Neural cell (in vitro differentiated cells): ENCODE data around the gene SETBP1. TPM values are rescaled to one million over a fixed set of nuclear protein-coding genes. Genes with fewer than 3 reads are reported as not detected.

Experiments
- H2AFZ ChIP-seq: fragments of 200-600, 300-800 bp; sonication (generic), shearing (Covaris generic); 2 replicates; pipeline ENCODE4 v1.6.0; 2014; ENCODE audit warnings: low read depth, mild to moderate bottlenecking, antibody characterized with exemption, low read length, moderate library complexity
- H3F3A ChIP-seq: fragments of 200-600 bp; shearing (Covaris generic); 2 replicates; pipeline ENCODE4 v1.6.1; 2016; ENCODE audit warnings: mild to moderate bottlenecking, moderate library complexity, mixed read lengths, antibody characterized with exemption, low read length; ENCODE audit not compliant: insufficient read depth, poor library complexity, severe bottlenecking
- H3K27ac ChIP-seq: fragments of 200-600, 300-800 bp; sonication (generic), shearing (Covaris generic); 2 replicates; pipeline ENCODE4 v1.5.1; 2014; ENCODE audit warnings: mild to moderate bottlenecking, low read length, moderate library complexity
- H3K27me3 ChIP-seq: fragments of 300-800, 200-600 bp; sonication (generic), shearing (Covaris generic); 2 replicates; pipeline ENCODE4 v1.6.0; 2014; ENCODE audit warnings: mild to moderate bottlenecking, low read depth, low read length, moderate library complexity; ENCODE audit not compliant: insufficient read depth
- H3K36me3 ChIP-seq: fragments of 300-800, 200-600 bp; sonication (generic), shearing (Covaris generic); 2 replicates; pipeline ENCODE4 v1.5.1; 2014; ENCODE audit warnings: mild to moderate bottlenecking, antibody characterized with exemption, low read length, moderate library complexity; ENCODE audit not compliant: insufficient read depth
- H3K4me2 ChIP-seq: fragments of 300-800, 200-600 bp; sonication (generic), shearing (Covaris generic); 2 replicates; pipeline ENCODE4 v1.6.0; 2014; ENCODE audit warnings: mild to moderate bottlenecking, low read length
- H3K4me3 ChIP-seq: fragments of 300-800, 200-600 bp; sonication (generic), shearing (Covaris generic); 2 replicates; pipeline ENCODE4 v1.5.1; 2014; ENCODE audit warnings: mild to moderate bottlenecking, low read length, moderate library complexity
- H3K79me2 ChIP-seq: fragments of 200-600 bp; shearing (Covaris generic); replicated peaks from 2 replicates; pipeline ENCODE4 v1.6.0; 2014; ENCODE audit warnings: mild to moderate bottlenecking, low read length, moderate library complexity; ENCODE audit not compliant: insufficient read depth
- H3K9ac ChIP-seq: fragments of 300-800, 200-600 bp; sonication (generic), shearing (Covaris generic); 2 replicates; pipeline ENCODE4 v1.6.1; 2016; ENCODE audit warnings: mild to moderate bottlenecking, low read length, mixed read lengths
- H3K9me2 ChIP-seq: fragments of 200-600 bp; shearing (Covaris generic); 2 replicates; pipeline ENCODE4 v1.6.1; 2016; ENCODE audit warnings: mild to moderate bottlenecking, low read length, mixed read lengths; ENCODE audit not compliant: insufficient read depth
- H3K9me3 ChIP-seq: fragments of 200-600, 300-800 bp; sonication (generic), shearing (Covaris generic); 2 replicates; pipeline ENCODE4 v1.6.1; 2016; ENCODE audit warnings: mild to moderate bottlenecking, mixed run types, low read length, moderate library complexity, mixed read lengths
- H4K20me1 ChIP-seq: fragments of 200-600 bp; shearing (Covaris generic); 2 replicates; pipeline ENCODE4 v1.6.1; 2016; ENCODE audit warnings: mild to moderate bottlenecking, mixed run types; ENCODE audit not compliant: insufficient read depth
- CTCF ChIP-seq: fragments of 450-650 bp; IDR thresholded peaks from 2 replicates; pipeline ENCODE4 v1.5.1; 2014; ENCODE audit warnings: antibody characterized with exemption, mild to moderate bottlenecking, moderate library complexity; ENCODE audit not compliant: poor library complexity, severe bottlenecking
- EP300 ChIP-seq: fragments of 450-650 bp; conservative IDR thresholded peaks from 2 replicates; pipeline ENCODE4 v1.6.1; 2014; ENCODE audit warnings: antibody characterized with exemption, mild to moderate bottlenecking, moderate library complexity; ENCODE audit not compliant: poor library complexity, severe bottlenecking
- EZH2 ChIP-seq: fragments of 200-600, 300-800 bp; shearing (Covaris generic), sonication (generic); IDR thresholded peaks from 2 replicates; pipeline ENCODE4 v1.6.1; 2014; ENCODE audit warnings: antibody characterized with exemption, low read length, borderline replicate concordance, mild to moderate bottlenecking; ENCODE audit not compliant: insufficient read depth, poor library complexity, severe bottlenecking
- MXI1 ChIP-seq: fragments of 450-650 bp; conservative IDR thresholded peaks from 2 replicates; pipeline ENCODE4 v1.6.1; 2014; ENCODE audit warnings: antibody characterized with exemption, mild to moderate bottlenecking; ENCODE audit not compliant: poor library complexity, severe bottlenecking
- POLR2AphosphoS5 ChIP-seq: IDR thresholded peaks from 2 replicates; pipeline ENCODE4 v1.6.1; 2012
- RAD21 ChIP-seq: fragments of 450-650 bp; conservative IDR thresholded peaks from 2 replicates; pipeline ENCODE4 v1.6.1; 2014; ENCODE audit warnings: antibody characterized with exemption, mild to moderate bottlenecking, moderate library complexity
- SMC3 ChIP-seq: fragments of 450-650 bp; conservative IDR thresholded peaks from 2 replicates; pipeline ENCODE4 v1.6.1; 2014; ENCODE audit warnings: antibody characterized with exemption, mild to moderate bottlenecking, moderate library complexity; ENCODE audit not compliant: poor library complexity
- TAF1 ChIP-seq: IDR thresholded peaks from 2 replicates; pipeline ENCODE4 v1.6.1; 2012; ENCODE audit warnings: low read depth
- polyA plus RNA-seq: library from polyadenylated mRNA; depleted of rRNA; stranded (reverse); fragments of >200 nt; gene quantifications from 2 replicates; pipeline ENCODE4 v1.2.3, GENCODE V29; 2014
- TF ChIP-seq, protein P1 (sequence below): IDR thresholded peaks from 2 replicates; pipeline ENCODE4 v1.6.1; 2012; ENCODE audit warnings: borderline replicate concordance

Gene SETBP1
- polyA plus RNA-seq, 1 donor from 2014 or later = 13.7 TPM

GRCh38 chr18:44856157-44856556, 175.5 kb downstream of the SETBP1 start:
- Histone ChIP-seq H3K36me3 (no peaks in the 10 kb centered on the region), H3K9me3 (no peaks in the 10 kb centered on the region), H3K4me2 (no peak overlapping the region), H3K9me2 (no peaks in the 10 kb centered on the region), H3K4me3 (no peak overlapping the region), H3K27ac (no peak overlapping the region), H3F3A (no peaks in the 10 kb centered on the region), H3K79me2 (peaks cover 21% of the 10 kb centered on the region), H3K27me3 (no peaks in the 10 kb centered on the region), H4K20me1 (no peaks in the 10 kb centered on the region), H2AFZ (no peak overlapping the region), H3K9ac (no peak overlapping the region)
- TF ChIP-seq EZH2 (no peak), EP300 (no peak), RAD21 (no peak), MXI1 (no peak), TAF1 (no peak), CTCF (no peak), POLR2AphosphoS5 (no peak), SMC3 (no peak)
- TF ChIP-seq, protein P1, sequence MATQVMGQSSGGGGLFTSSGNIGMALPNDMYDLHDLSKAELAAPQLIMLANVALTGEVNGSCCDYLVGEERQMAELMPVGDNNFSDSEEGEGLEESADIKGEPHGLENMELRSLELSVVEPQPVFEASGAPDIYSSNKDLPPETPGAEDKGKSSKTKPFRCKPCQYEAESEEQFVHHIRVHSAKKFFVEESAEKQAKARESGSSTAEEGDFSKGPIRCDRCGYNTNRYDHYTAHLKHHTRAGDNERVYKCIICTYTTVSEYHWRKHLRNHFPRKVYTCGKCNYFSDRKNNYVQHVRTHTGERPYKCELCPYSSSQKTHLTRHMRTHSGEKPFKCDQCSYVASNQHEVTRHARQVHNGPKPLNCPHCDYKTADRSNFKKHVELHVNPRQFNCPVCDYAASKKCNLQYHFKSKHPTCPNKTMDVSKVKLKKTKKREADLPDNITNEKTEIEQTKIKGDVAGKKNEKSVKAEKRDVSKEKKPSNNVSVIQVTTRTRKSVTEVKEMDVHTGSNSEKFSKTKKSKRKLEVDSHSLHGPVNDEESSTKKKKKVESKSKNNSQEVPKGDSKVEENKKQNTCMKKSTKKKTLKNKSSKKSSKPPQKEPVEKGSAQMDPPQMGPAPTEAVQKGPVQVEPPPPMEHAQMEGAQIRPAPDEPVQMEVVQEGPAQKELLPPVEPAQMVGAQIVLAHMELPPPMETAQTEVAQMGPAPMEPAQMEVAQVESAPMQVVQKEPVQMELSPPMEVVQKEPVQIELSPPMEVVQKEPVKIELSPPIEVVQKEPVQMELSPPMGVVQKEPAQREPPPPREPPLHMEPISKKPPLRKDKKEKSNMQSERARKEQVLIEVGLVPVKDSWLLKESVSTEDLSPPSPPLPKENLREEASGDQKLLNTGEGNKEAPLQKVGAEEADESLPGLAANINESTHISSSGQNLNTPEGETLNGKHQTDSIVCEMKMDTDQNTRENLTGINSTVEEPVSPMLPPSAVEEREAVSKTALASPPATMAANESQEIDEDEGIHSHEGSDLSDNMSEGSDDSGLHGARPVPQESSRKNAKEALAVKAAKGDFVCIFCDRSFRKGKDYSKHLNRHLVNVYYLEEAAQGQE = no peak

DNA sequence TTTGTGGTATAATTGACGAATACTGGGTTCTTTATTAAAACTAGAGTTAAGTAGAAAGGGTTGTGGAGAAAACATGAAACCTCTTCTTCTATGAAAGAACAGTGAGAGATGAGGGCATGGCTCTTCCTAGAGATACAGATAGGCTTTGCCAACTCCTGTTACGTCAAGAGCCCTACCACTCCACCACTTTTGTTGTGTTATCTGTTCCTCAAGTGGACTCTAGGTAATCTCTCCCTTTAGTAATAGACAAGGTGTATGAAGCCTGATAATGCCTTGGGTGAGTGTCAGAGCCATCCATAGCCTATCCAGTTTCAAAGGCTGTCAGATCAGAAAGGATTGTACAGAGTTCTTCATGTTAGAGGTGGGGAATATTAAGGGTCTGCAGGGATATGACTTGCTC, 176.4 kb downstream of the SETBP1 start:
- Histone ChIP-seq H3K4me2 (no peak overlapping the region), H3K9ac (no peak overlapping the region), H3F3A (no peaks in the 10 kb centered on the region), H3K27ac (no peak overlapping the region), H3K27me3 (no peaks in the 10 kb centered on the region), H4K20me1 (no peaks in the 10 kb centered on the region), H3K9me2 (no peaks in the 10 kb centered on the region), H3K4me3 (no peak overlapping the region), H3K9me3 (no peaks in the 10 kb centered on the region), H2AFZ (no peak overlapping the region), H3K79me2 (peaks cover 26% of the 10 kb centered on the region), H3K36me3 (no peaks in the 10 kb centered on the region)
- no peak for TF ChIP-seq SMC3
